T47D (cell line): ENCODE data around the gene ACVR2B.

Experiments
- DNase-seq, 2 experiments: peaks; one replicate each; pipeline versions ENCODE4 v3.0.0 to v3.0.0-alpha.2; 2011 to 2012; ENCODE audit warnings: low read depth in 1 of 2, low spot score in 1 of 2
- JUND ChIP-seq: IDR thresholded peaks from 2 replicates; pipeline ENCODE4 v1.6.1; 2012; ENCODE audit warnings: low read depth
- in situ Hi-C: cut with HindIII; loops from 2 replicates; pipeline ENCODE4 v1.10.0; 2016; ENCODE audit warnings: low sequenced_read_pairs, low pct_unique_long_range_greater_than_20kb

Gene ACVR2B

DNA sequence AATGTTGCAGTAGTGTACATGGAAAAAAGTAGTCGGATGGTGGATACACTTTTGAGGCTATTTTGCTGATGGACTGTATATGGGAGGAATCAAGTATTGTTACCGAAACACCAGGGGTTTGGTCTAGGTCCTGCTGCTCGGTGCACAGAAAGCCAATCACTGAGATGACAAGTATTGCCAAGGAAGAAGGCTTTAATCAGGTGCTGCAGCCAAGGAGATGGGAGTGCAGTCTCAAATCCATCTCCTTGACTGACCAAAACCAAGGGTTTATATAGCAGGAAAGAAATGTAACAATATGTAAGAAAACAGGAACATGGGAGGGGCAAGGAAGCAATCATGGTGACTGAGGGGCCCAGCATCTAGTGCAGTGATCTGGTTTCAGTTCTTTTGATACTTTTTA is 2.8 kb upstream of the ACVR2B start:
- TF ChIP-seq JUND = no peak
- DNase-seq = no peak
- in situ Hi-C loops = no loop called here

DNA sequence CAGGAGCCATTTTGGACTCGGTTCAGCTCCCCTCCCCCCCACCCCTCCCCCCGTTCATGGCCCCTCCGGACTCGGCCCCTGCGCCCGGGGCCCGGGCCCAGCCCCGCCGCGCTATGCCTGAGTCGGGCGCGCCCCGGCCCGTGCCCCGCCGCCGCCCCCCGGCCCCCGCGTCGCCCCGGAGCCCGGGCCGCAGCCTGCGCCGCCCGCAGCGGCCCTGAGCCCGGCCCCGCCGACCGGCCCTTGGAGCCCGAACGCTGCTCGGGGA is 155 bp downstream of the ACVR2B start:
- in situ Hi-C loops = no loop called here
- no peak for TF ChIP-seq JUND
- no peak for DNase-seq

GRCh38 chr3:38454178-38454883 is 641 bp downstream of the ACVR2B start:
- peak; percentile 61 to 86 for DNase-seq
- in situ Hi-C loops = no loop called here
- TF ChIP-seq JUND = no peak

DNA sequence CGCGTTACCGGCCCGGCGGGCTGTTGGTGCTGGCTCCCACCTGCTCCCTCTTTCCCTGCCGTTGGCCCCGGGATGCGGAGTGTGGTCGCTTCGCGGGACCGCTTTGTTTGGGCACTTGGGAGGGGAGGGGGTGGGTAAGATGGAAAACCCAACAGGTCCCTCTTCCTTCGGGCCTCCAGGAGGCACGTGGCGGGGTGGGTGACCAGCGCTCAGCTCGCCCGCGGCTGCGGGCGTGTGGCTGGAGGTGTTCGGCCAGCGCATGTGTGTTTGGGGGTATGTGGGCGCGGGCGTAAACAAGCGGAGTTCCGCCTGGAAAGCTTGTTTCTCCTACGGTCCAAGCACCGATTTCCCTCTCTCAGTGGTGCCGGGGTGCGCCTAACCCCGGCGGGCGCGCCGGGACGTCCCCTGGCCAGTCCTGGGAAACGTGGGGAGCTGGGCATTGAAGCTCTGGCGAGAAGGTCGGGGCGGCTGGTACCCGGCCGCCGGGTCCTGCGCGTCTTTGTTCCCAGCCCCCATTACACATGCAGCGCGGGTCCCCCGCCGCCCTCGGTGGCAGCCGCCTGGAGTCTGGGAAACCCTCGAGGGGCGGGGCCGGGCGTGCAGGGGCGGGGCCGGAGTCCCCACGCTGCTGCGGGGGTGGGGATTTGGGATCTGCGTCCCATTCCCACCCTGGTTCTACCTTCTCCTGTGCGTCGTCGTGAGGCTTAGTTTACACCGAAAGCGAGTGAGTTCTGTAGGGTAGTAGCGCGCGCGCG is 1.4 kb downstream of the ACVR2B start:
- DNase-seq = peak; percentile 93 to 95
- in situ Hi-C loops = no loop called here
- no peak for TF ChIP-seq JUND

DNA sequence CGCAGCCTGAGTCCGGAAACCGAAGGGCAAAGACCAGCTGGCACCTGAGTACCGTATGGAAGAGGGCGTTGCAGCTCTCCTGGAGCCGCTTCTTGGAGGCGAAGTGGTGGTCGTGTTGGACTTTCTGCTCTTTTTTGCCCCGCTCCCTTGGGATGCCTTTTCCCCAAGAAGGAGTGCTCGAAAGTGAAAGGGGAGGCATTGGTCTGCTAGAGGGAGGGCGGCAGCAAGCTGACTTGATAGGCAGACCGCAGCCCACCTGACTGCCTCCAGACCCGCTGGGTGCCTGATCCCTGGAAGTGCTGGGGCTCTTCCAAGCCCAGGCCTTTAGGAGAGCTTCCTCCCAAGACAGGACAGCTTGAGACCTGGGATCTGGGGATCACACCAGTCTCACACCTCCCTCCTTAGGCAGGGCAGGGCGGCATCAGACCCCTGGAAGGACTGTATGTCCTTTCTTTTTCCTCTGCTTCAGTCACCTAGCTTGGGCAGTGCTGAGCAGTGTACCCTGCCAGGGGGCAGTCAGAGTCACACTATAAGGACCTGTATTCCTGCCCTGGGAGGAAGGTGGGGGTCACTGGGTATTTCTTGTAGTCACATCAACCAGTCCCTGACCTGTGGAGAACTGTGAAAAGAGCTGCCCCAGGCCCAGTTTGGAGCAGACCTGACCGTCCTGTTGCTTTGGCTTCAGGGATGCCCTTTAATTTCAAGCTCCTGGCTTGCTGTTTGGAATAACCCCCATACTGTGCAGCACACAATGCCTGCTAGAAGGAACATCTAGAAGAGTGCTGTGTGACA is 2.1 kb downstream of the ACVR2B start:
- no peak for TF ChIP-seq JUND
- in situ Hi-C loops = no loop called here
- DNase-seq = no peak

DNA sequence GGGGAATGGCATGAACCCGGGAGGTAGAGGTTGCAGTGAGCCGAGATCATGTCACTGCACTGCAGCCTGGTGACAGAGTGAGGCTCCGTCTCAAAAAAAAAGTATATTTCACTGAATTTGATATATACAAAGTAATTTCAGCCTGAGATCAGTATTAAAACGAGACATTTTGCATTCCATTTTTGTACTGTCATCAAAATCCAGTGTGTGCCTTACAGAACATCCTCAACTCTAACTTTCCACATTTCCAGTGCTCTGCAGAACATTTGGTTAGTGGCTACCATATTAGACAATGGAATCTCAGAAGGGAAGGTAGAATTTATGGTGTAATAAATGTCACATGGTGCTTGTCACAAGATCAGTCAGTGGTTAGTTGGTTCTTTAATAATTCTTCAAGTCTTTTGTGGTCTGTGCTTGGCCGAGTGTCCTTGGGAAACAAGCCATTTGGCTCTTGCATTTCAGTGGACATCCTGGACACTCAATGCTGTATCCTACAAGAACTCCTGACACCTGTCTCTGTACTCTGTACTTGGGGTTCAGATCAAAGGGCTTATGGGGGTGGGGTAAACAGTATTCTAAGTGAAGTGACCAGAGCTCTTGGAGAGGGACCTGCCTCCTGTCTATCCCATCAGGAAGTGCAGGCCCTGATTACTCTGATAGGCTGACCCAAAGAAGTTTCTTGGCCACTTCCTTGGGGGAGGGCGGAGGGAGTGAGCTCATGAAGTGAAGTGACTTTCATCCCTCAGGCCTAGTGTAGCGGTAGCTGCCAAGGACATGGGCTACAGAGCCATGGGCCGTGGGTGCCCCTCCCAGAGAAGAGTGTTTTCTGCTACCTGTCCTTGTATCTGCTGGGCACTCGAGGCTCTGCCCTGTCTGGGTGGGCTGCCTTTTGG is 3.7 kb downstream of the ACVR2B start:
- DNase-seq = peak in 1 of 2 experiments; percentile 11
- in situ Hi-C loops = no loop called here
- TF ChIP-seq JUND = no peak

DNA sequence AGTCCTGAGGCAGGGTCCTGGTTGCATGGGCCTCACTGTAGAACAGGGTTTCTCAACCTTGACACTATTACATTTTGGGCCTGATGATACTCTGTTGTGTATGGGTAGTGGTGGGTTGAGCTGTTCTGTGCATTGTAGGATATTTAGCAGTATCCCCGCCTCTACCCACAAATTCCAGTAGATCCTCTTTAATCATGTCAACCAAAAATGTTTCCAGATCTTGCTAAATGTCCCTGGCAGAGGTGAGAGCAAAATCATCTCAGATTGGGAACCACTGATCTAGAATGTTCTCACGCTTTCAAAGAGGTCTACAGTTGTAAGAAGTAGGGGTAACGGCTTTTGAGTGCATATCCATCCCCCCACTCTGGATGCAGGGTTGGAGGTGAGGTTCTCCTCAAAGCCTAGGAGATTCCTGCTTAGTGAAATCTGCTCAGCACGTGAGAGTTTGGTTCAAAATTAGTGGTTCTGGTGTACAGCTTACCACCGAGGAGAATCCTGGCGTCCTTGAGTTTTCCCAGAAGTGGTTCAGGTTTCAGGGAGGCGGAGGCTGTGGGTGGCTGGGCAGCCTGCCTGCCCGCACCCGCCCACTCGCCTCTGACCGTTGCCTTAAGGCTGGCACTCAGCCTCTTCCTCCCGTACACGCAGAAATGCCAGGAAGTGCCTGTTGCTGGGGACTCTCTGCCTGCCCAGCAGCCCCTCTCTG is 5.3 kb downstream of the ACVR2B start:
- peak; percentile 86 to 90 for DNase-seq
- in situ Hi-C loops = no loop called here
- TF ChIP-seq JUND = no peak

DNA sequence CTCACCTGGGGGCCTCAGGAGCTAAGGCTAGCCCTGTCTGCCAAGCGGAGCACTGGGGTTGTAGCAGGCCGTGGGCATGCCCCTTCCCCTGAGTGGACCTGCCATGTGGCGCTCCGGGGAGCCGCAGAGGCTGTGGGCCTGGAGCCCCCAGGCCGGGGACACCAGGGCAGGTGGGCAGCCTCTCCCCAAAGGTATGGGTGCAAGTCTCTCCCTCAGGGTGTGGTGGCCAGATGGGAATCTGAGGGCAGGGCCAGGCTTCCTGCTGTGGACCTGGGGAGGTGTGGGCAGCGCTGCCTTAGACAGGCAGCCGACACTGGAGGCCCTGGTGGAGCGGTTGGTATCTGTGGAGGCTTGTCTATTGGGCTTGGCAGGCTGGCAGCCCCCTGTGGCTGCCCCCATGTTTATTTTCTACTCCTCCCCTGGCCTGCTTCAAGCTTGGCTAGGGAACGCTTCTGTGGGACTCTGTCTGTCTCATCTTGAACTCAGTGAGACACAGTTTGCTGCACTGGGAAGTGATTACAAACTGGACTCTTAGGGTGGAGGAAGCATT is 5.9 kb downstream of the ACVR2B start:
- in situ Hi-C loops = no loop called here
- no peak for TF ChIP-seq JUND
- peak in 1 of 2 experiments; percentile 29 for DNase-seq

- DNase-seq = no peak
- in situ Hi-C loops = no loop called here
- no peak for TF ChIP-seq JUND
These were observed 6.9 kb downstream of the ACVR2B start for GRCh38 chr3:38460377-38461270.

DNA sequence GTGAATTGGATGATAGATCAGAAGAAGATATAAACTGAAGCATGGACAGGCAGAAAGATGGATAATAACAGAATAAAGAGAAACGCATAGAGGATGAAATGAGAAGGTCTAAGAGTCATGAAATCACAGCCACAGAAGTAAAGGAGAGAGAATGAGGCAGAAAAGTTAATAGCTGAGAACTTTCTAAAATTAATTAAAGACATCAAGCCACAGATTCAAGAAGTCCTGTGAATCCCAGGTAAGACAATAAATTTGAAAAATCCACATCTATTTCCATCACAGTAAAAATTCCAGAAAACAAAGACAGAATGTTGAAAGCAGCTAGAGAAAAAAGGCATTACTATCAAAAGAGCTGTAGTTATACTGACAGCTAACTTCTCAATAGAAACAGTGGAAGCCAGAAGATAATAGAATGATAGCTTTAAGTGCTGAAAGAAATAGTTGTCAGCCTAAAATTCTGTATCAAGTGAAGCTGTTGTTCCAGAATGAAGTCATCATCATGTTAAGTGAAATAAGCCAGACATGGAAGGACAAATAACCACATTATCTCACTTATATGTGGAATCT is 12.0 kb downstream of the ACVR2B start:
- no peak for DNase-seq
- in situ Hi-C loops = no loop called here
- no peak for TF ChIP-seq JUND

GRCh38 chr3:38468765-38469164 is 15.1 kb downstream of the ACVR2B start:
- in situ Hi-C loops = no loop called here
- DNase-seq = peak in 1 of 2 experiments; percentile 16
- TF ChIP-seq JUND = no peak
